Measurements from ENCODE around the gene ZNF420.
"Not testable (repeated sequence)": the region's sequence is repeated elsewhere in the genome, so short reads cannot be mapped to it uniquely, and the experiment has no call there.

Gene ZNF420

GRCh38 chr19:37079238-37079637 is 1.0 kb downstream of the ZNF420 start:
- no peaks in the 10 kb centered on the region for H3K36me3 ChIP-seq (ENCODE audit: control insufficient read depth, insufficient read depth, low read length)
- peak overlapping the region; percentile 90; the same call in 1 of the 2 replicates for H3K4me3 ChIP-seq (ENCODE audit: low read length)
- H3K4me1 ChIP-seq (ENCODE audit: control insufficient read depth, insufficient read depth, low read length) = no peaks in the 10 kb centered on the region
- H3K27me3 ChIP-seq (ENCODE audit: control insufficient read depth, insufficient read depth, low read length) = no peaks in the 10 kb centered on the region
- H3K27ac ChIP-seq (ENCODE audit: low read length) = no peak overlapping the region
- no peaks in the 10 kb centered on the region for H3K9me3 ChIP-seq (ENCODE audit: control insufficient read depth, insufficient read depth, low read length)
- DNase-seq (ENCODE audit: low read depth, low spot score) = no peak
- whole genome bisulfite sequencing (ENCODE audit: insufficient coverage, insufficient read length) = no CpG with 5 or more reads among the region's 4 CpGs

GRCh38 chr19:37082307-37082706 is 4.1 kb downstream of the ZNF420 start:
- Histone ChIP-seq H3K27me3 (ENCODE audit: control insufficient read depth, insufficient read depth, low read length) (no peaks in the 10 kb centered on the region), H3K4me1 (ENCODE audit: control insufficient read depth, insufficient read depth, low read length) (no peaks in the 10 kb centered on the region), H3K4me3 (ENCODE audit: low read length) (no peak overlapping the region), H3K9me3 (ENCODE audit: control insufficient read depth, insufficient read depth, low read length) (no peaks in the 10 kb centered on the region), H3K36me3 (ENCODE audit: control insufficient read depth, insufficient read depth, low read length) (no peaks in the 10 kb centered on the region), H3K27ac (ENCODE audit: low read length) (no peak overlapping the region)
- DNase-seq (ENCODE audit: low read depth, low spot score) = no peak
- WGBS (ENCODE audit: insufficient coverage, insufficient read length) = no CpG with 5 or more reads among the region's 2 CpGs

DNA sequence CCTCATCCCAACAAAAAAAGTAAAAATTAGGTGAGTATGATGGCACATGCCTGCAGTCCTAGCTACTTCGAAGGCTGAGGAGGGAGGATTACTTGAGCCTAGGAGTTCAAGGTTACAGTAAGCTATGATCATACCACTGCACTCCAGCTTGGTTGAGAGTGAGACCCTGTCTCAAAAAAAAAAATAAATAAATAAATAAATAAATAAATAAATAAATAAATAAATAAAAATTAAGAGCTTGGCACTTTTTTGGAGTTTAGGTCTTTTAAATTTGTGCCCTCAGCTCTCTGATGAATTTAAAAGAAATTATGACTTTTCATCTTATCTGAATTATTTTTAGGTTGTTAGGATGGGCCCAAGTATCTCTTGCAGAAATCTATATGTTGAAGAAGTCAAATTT is 8.9 kb downstream of the ZNF420 start:
- no peak for DNase-seq (ENCODE audit: low read depth, low spot score)
- no peak overlapping the region for H3K27ac ChIP-seq (ENCODE audit: low read length)
- H3K4me3 ChIP-seq (ENCODE audit: low read length) = no peak overlapping the region
- H3K27me3 ChIP-seq (ENCODE audit: control insufficient read depth, insufficient read depth, low read length) = no peaks in the 10 kb centered on the region
- no peaks in the 10 kb centered on the region for H3K4me1 ChIP-seq (ENCODE audit: control insufficient read depth, insufficient read depth, low read length)
- no peaks in the 10 kb centered on the region for H3K9me3 ChIP-seq (ENCODE audit: control insufficient read depth, insufficient read depth, low read length)
- H3K36me3 ChIP-seq (ENCODE audit: control insufficient read depth, insufficient read depth, low read length) = no peaks in the 10 kb centered on the region
- WGBS (ENCODE audit: insufficient coverage, insufficient read length) = no CpG with 5 or more reads among the region's 1 CpG

DNA sequence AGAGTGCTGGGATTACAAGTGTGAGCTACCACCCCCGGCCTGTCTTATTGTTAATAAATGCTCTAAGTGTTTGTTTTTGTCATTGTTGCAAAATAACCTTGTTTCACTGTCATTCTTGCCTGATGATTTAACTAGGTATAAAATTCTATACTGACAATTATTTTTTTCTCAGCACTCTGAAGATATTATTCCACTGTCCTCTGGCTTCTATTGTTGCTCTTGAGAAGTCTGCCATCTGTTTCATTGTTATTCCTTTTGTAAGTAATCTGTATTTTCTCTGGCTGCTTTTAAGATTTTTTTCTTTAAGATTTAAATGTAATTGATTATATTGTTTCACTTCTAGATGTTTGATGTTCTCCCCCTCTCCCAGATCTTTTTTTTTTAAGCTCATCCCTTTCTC is 17.6 kb downstream of the ZNF420 start:
- H3K27ac ChIP-seq (ENCODE audit: low read length) = no peak overlapping the region
- H3K36me3 ChIP-seq (ENCODE audit: control insufficient read depth, insufficient read depth, low read length) = no peaks in the 10 kb centered on the region
- no peaks in the 10 kb centered on the region for H3K9me3 ChIP-seq (ENCODE audit: control insufficient read depth, insufficient read depth, low read length)
- DNase-seq (ENCODE audit: low read depth, low spot score) = no peak
- WGBS (ENCODE audit: insufficient coverage, insufficient read length) = no CpG with 5 or more reads among the region's 1 CpG
- no peak overlapping the region for H3K4me3 ChIP-seq (ENCODE audit: low read length)
- no peaks in the 10 kb centered on the region for H3K27me3 ChIP-seq (ENCODE audit: control insufficient read depth, insufficient read depth, low read length)
- no peaks in the 10 kb centered on the region for H3K4me1 ChIP-seq (ENCODE audit: control insufficient read depth, insufficient read depth, low read length)

DNA sequence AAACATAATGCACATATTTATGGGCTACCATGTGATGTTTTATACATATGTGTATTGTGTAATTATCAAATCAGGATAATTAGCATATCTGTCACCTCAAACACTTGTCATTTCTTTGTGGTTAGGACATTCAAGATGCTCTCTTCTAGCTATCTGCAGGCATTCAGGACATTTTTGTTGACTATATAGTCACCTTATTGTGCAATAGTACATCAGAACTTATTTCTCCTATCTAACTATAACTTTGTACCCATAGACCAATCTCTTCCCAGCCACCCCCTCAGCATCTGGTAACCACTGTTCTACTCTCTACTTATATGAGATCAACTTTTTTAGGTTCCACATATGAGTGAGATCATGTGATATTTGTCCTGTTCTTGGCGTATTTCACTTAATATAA is 20.3 kb downstream of the ZNF420 start:
- Histone ChIP-seq H3K4me1 (ENCODE audit: control insufficient read depth, insufficient read depth, low read length) (no peaks in the 10 kb centered on the region), H3K27me3 (ENCODE audit: control insufficient read depth, insufficient read depth, low read length) (no peaks in the 10 kb centered on the region), H3K27ac (ENCODE audit: low read length) (no peak overlapping the region), H3K36me3 (ENCODE audit: control insufficient read depth, insufficient read depth, low read length) (no peaks in the 10 kb centered on the region), H3K4me3 (ENCODE audit: low read length) (no peak overlapping the region), H3K9me3 (ENCODE audit: control insufficient read depth, insufficient read depth, low read length) (peaks cover 1% of the 10 kb centered on the region; the same call in 1 of the 2 replicates)
- no CpG with 5 or more reads among the region's 1 CpG for WGBS (ENCODE audit: insufficient coverage, insufficient read length)
- no peak for DNase-seq (ENCODE audit: low read depth, low spot score)

- not testable (repeated sequence) for H3K4me1 ChIP-seq (ENCODE audit: control insufficient read depth, insufficient read depth, low read length); DNase-seq (ENCODE audit: low read depth, low spot score); H3K27me3 ChIP-seq (ENCODE audit: control insufficient read depth, insufficient read depth, low read length); H3K9me3 ChIP-seq (ENCODE audit: control insufficient read depth, insufficient read depth, low read length); H3K4me3 ChIP-seq (ENCODE audit: low read length); H3K27ac ChIP-seq (ENCODE audit: low read length); H3K36me3 ChIP-seq (ENCODE audit: control insufficient read depth, insufficient read depth, low read length)
- no CpG with 5 or more reads among the region's 5 CpGs for WGBS (ENCODE audit: insufficient coverage, insufficient read length)
Observed at GRCh38 chr19:37104135-37104534, 25.9 kb downstream of the ZNF420 start.

DNA sequence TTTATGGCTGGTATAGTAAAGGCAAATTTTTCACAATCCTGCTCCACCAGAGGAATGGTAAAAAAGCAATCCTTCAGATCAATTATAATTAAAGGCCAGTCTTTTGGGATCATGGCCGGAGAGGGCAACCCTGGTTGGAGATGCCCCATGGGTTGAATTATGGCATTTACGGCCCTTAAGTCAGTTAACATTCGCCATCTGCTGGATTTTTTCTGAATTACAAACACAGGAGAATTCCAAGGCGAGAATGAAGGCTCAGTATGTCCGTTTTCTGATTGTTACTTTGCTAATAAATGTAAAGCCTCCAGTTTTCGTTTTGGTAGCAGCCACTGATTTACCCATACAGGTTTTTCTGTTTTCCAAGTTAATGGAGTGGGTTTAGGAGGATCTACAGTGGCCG is 33.5 kb downstream of the ZNF420 start:
- H3K36me3 ChIP-seq (ENCODE audit: control insufficient read depth, insufficient read depth, low read length) = not testable (repeated sequence)
- WGBS (ENCODE audit: insufficient coverage, insufficient read length) = no CpG with 5 or more reads among the region's 7 CpGs
- peak; percentile 18 for DNase-seq (ENCODE audit: low read depth, low spot score)

DNA sequence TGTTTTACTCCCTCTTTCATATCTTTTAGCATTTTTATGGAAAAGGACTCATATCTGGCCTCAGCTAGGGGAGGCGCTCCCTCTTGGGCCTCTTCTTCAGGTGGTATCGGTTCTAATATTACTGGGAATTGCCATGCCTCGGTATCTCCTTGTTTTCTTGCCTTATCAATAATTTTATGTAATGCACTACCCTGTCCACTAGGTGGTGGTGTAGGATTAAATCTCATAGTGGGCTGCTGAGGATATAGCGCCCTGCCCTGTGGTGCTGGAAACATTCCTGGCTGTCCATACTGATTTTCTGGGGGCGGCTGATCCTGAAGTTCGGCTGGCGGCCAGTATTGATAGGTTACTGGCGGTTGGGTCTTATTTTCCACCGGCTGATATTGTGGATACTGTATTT is 35.8 kb downstream of the ZNF420 start:
- H3K9me3 ChIP-seq (ENCODE audit: control insufficient read depth, insufficient read depth, low read length) = peaks cover 1% of the 10 kb centered on the region; the same call in 1 of the 2 replicates

More for the DNA sequence above, 33.5 kb downstream of the ZNF420 start:
- not testable (repeated sequence) for H3K4me3 ChIP-seq (ENCODE audit: low read length); H3K27me3 ChIP-seq (ENCODE audit: control insufficient read depth, insufficient read depth, low read length); H3K27ac ChIP-seq (ENCODE audit: low read length); H3K9me3 ChIP-seq (ENCODE audit: control insufficient read depth, insufficient read depth, low read length); H3K4me1 ChIP-seq (ENCODE audit: control insufficient read depth, insufficient read depth, low read length)

DNA sequence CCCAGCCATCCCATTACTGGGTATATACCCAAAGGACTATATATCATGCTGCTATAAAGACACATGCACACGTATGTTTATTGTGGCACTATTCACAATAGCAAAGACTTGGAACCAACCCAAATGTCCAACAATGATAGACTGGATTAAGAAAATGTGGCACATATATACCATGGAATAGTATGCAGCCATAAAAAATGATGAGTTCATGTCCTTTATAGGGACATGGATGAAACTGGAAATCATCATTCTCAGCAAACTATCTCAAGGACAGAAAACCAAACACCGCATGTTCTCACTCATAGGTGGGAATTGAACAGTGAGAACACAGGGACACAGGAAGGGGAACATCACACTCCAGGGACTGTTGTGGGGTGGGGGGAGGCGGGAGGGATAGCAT is 43.9 kb downstream of the ZNF420 start:
- not testable (repeated sequence) for H3K36me3 ChIP-seq (ENCODE audit: control insufficient read depth, insufficient read depth, low read length); DNase-seq (ENCODE audit: low read depth, low spot score); H3K9me3 ChIP-seq (ENCODE audit: control insufficient read depth, insufficient read depth, low read length); H3K4me1 ChIP-seq (ENCODE audit: control insufficient read depth, insufficient read depth, low read length); H3K4me3 ChIP-seq (ENCODE audit: low read length); H3K27ac ChIP-seq (ENCODE audit: low read length); H3K27me3 ChIP-seq (ENCODE audit: control insufficient read depth, insufficient read depth, low read length)
- no CpG with 5 or more reads among the region's 3 CpGs for WGBS (ENCODE audit: insufficient coverage, insufficient read length)

More for the DNA sequence above, 35.8 kb downstream of the ZNF420 start:
- H3K27ac ChIP-seq (ENCODE audit: low read length) = no peak overlapping the region
- WGBS (ENCODE audit: insufficient coverage, insufficient read length) = no CpG with 5 or more reads among the region's 9 CpGs
- no peaks in the 10 kb centered on the region for H3K27me3 ChIP-seq (ENCODE audit: control insufficient read depth, insufficient read depth, low read length)
- DNase-seq (ENCODE audit: low read depth, low spot score) = no peak
- H3K4me3 ChIP-seq (ENCODE audit: low read length) = no peak overlapping the region
- no peaks in the 10 kb centered on the region for H3K4me1 ChIP-seq (ENCODE audit: control insufficient read depth, insufficient read depth, low read length)
- H3K36me3 ChIP-seq (ENCODE audit: control insufficient read depth, insufficient read depth, low read length) = no peaks in the 10 kb centered on the region

DNA sequence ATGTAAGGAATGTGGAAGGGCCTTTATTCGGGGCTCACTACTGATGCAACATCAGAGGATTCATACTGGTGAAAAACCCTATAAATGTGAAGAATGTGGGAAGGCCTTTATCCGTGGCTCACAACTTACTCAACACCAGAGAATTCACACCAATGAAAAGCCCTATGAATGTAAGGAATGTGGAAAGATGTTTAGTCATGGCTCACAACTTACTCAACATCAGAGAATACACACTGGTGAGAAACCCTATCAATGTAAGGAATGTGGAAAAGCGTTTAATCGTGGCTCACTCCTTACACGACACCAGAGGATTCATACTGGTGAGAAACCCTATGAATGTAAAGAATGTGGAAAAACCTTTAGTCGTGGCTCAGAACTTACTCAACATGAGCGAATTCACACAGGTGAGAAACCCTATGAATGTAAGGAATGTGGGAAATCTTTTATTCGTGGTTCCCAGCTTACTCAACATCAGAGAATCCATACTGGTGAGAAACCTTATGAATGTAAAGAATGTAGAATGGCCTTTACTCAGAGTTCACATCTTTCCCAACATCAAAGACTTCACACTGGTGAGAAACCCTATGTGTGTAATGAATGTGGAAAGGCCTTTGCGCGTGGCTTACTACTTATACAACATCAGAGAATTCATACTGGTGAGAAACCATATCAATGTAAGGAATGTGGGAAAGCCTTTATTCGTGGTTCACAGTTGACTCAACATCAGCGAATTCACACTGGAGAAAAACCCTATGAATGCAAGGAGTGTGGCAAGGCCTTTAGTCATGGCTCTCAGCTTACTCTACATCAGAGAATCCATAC is 50.0 kb downstream of the ZNF420 start:
- H3K4me1 ChIP-seq (ENCODE audit: control insufficient read depth, insufficient read depth, low read length) = no peaks in the 10 kb centered on the region
- WGBS (ENCODE audit: insufficient coverage, insufficient read length) = no CpG with 5 or more reads among the region's 12 CpGs
- peaks cover 4% of the 10 kb centered on the region; the same call in 1 of the 2 replicates for H3K36me3 ChIP-seq (ENCODE audit: control insufficient read depth, insufficient read depth, low read length)
- no peak overlapping the region for H3K4me3 ChIP-seq (ENCODE audit: low read length)
- H3K27ac ChIP-seq (ENCODE audit: low read length) = no peak overlapping the region
- H3K9me3 ChIP-seq (ENCODE audit: control insufficient read depth, insufficient read depth, low read length) = peaks cover 12% of the 10 kb centered on the region
- no peak for DNase-seq (ENCODE audit: low read depth, low spot score)
- H3K27me3 ChIP-seq (ENCODE audit: control insufficient read depth, insufficient read depth, low read length) = no peaks in the 10 kb centered on the region

GRCh38 chr19:37128821-37129177 is 50.6 kb downstream of the ZNF420 start:
- Histone ChIP-seq H3K36me3 (ENCODE audit: control insufficient read depth, insufficient read depth, low read length) (peaks cover 4% of the 10 kb centered on the region; the same call in 1 of the 2 replicates), H3K4me1 (ENCODE audit: control insufficient read depth, insufficient read depth, low read length) (no peaks in the 10 kb centered on the region), H3K4me3 (ENCODE audit: low read length) (no peak overlapping the region), H3K27me3 (ENCODE audit: control insufficient read depth, insufficient read depth, low read length) (no peaks in the 10 kb centered on the region), H3K9me3 (ENCODE audit: control insufficient read depth, insufficient read depth, low read length) (peaks cover 14% of the 10 kb centered on the region), H3K27ac (ENCODE audit: low read length) (no peak overlapping the region)
- WGBS (ENCODE audit: insufficient coverage, insufficient read length) = no CpG with 5 or more reads among the region's 3 CpGs
- DNase-seq (ENCODE audit: low read depth, low spot score) = no peak

Data from iPS DF 6.9 (cell line).